Hematopoietic multipotent progenitor cell treated with erythropoietin and hydrocortisone succinate and interleukin-3 and kit ligand, for 6 days (in vitro differentiated cells): ENCODE results near the gene FCN3.
A peak's percentile ranks its signal among the peaks of the same experiment; 100 is the strongest.

Experiments
- DNase-seq: peaks from one replicate; pipeline ENCODE4 v3.0.0-alpha.2; 2015

The FCN3 gene

DNA sequence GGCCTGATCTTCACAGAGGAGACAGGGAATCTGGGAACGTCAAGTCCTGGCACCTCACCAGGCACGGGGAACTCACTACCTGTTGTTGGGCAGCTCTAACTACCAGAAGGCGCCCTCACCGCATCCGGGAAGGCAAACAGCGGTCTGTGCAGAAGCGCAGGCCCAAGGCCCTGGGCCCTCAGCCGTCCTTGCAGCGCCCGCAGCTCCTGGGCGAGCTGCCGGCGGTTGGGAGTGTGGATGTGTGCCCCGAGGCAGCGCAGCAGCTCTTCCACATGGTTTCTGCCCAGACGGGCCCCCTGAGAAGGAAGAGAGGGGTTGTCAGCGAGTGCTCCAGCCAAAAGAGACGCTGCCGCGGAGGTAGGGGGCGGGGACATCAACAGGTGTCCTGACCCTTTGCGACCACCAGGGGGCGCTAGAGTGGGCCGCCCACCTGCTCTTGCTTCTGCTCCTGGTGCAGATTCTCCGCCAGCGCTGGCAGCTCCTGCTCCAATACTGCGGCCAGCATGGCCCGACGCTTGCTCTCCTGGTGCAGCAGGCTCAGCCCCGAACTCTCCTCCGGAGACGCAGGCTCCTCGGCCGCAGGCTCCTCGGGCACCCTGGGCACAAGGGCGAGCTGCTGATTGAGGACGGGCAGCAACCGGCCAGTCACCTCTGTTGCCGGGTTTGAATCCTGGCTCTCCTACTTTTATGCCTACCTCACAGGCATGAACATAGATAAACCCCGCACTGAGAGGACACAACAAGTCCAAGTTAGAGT is 17.2 kb downstream of the FCN3 start:
- DNase-seq, result peak; percentile 76

DNA sequence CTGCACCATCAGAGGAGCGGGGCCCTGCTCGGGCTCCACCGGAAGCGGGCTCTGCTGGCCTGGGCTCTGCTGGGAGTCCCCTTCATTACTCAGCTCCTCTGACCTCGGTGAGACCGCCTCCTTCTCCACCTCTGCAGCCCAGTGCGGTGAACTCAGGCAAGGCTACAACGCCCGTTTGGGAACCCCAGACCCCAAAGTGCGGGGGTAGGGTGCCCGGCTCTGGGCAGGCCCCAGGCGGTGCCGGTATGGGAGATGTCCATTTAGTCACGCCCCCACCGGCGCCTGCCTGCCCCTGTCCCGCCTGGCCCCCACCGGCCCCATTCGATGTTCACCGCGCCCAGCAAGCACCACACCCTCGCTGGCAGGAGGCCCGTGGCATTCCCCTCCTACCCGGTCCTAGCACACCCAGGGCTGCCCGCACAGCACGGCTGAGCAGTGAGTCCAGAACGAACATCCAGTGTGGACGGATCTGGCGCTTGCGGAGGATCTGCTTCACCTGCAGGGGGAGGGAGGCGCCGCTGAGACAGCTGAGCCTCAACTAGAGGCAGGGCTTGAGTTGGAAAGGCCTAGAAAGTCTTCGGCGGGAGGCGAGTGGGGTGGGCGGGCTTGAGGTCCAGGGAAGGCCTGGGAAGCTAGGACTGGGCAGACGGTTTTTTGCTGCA is 17.9 kb downstream of the FCN3 start:
- DNase-seq, result peak; percentile 58

DNA sequence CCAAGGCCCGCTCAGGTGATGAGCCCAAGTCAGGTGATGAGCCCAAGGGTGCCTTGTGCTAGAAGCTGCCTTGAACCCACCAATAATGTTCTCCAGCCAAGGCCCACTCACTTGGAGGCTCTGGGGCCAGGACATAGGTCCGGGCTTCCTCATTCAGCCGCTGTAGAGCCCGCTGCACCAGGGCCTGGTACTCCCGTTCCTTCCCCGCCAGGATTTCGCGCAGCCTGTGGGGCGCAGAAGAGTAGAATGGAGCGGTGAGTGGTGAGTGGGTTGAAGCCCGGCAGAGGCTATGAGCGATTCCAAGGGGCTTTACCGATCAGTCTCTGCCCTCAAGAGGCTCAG is 18.4 kb downstream of the FCN3 start:
- DNase-seq, result no peak

DNA sequence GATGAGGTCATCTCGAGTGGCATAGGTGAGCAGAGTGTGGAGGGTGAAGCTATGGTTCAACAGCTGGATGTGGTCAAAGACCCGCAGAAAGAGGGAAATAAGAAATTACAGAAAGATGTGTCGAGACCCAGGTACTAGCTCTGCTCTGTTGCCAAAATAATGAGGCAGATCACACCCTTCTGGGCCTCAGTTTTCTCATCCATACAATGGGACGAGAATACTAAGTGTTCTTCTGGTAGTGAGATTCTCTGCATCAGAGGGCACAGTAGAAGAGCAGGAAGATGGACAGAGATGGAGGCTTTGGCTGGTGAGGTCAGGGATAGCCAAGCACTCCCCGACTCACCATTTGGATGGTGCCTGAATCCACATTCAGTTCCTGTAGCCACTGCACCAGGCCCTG is 18.9 kb downstream of the FCN3 start:
- no peak for DNase-seq

DNA sequence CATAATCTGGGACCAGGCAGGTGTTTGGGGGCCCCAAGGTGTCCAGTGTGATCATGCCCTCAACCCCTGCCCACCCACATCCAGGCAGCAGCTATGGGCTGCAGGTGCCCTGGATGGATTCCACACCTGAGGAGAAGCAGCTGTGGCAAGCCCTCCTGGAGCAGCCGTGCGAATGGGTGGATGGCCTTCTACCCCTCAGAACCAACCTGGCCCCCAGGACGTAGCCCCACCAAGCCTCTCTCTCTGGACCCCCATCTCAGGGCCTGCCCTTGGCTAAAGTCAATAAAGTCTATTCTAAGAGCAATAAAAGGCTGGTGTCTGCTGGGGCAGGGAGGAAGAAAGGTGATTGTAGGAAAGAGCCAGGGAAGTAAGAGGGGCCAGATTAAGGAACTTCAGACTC is 21.0 kb downstream of the FCN3 start:
- DNase-seq, result no peak

DNA sequence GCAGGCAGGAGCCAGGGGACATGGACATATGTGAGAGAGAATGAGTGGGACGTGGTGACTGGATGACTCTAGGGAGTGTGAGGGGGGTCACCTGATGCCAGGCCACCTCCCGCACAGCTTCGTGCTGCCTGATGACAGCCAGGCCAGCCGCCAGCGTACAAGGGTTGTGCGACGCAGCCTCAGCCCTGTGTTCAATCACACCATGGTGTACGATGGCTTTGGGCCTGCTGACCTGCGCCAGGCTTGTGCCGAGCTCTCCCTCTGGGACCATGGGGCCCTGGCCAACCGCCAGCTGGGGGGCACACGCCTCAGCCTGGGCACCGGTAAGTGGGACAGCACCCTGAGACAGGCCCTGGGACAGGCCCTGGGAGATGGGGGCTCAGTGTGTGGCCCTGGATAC is 21.5 kb downstream of the FCN3 start:
- no peak for DNase-seq

DNA sequence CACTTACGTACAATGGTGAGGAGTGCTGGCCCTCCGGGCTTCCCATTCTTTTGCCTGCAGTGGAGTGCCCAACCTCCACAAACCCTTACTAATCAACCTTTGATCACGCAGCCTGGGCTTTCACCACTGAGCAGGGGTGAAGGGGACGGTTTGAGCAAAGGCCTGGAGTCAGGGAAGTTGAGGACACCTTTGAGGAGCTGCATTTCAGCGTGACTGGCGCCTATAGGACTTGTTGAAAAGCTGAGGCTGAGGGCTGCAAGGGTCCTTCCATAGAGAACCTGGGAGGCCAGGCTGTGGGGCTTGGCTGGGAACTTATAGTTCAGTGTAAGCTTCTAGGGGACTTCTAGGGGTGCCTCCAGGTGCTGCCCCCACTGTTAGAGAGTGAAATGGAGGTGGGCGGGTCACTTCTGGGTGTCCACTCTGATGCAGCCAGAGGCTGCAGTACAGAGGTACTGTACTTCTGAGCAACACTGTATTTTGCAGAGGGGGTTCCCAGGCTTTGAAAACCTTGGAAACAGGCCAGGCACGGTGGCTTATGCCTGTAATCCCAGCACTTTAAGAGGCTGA is 23.0 kb downstream of the FCN3 start:
- DNase-seq, result no peak

DNA sequence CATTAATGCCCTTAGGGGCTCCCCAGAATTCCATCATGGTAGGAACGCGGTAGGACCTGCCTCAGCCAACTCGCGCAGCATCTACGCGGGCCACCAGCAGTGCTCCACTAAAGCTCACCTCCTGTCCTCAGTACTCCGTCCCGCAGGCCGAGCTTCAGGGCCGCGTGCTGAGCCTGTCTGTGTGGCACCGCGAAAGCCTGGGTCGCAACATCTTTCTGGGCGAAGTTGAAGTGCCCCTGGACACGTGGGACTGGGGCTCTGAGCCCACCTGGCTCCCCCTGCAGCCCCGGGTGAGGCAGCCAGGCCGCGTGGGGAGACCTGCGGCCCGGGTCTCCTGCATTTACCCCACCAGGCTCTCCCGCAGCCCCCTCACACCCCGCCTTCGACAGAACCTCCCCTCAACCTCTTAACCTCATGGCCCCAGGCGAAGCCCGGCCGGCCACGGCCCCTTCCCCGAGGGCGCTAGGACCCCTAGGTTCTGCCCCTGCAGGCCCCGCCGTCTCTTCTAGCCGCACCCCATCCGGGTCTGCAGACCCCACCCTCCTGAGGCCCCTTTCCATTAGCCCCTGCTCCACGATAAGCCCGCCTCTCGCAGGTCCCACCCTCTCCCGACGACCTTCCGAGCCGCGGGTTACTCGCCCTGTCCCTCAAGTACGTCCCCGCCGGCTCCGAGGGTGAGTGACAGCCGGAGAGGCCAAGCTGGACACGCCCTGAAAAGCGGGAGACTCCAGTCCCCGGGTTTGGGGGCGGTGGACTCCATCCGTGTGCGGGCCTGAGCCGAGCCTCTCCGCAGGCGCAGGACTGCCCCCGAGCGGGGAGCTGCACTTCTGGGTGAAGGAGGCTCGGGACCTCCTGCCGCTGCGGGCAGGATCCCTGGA is 23.7 kb downstream of the FCN3 start:
- DNase-seq, result no peak

DNA sequence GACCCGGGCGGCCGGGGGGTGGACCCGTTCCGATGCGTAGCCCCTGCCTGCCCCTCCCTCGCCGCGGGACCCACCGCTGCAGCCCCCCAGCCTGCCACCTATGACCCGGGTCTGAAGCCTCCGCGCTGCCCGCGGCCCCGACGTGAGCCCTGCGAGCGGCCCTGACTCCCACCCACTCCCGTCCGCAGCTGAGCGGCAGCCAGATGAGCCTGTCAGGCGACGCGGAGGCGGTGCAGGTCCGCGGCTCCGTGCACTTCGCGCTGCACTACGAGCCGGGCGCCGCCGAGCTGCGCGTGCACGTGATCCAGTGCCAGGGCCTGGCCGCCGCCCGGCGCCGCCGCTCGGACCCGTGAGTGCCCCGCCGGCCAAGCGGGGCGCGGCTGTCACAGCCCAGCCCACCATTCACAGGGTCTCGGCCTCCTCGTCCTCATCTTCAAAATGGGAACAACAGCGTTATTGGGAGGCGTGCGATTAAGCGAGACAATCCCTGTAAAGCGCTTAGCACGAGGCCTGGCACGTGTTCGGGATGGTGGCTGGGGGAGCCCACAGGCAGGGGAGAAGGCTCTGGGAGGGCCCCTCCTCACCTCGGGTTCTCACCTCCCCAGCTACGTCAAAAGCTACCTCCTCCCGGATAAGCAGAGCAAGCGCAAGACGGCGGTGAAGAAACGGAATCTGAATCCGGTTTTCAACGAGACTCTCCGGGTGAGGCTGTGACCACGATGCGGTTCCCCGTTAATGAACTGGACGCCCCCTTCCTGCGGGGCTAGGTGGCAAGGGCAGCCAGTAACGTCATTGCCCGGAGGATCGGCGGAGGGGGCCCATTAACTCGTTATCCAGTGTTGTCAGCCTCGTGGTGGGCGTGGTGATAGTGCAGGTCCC is 24.6 kb downstream of the FCN3 start:
- DNase-seq, result no peak

DNA sequence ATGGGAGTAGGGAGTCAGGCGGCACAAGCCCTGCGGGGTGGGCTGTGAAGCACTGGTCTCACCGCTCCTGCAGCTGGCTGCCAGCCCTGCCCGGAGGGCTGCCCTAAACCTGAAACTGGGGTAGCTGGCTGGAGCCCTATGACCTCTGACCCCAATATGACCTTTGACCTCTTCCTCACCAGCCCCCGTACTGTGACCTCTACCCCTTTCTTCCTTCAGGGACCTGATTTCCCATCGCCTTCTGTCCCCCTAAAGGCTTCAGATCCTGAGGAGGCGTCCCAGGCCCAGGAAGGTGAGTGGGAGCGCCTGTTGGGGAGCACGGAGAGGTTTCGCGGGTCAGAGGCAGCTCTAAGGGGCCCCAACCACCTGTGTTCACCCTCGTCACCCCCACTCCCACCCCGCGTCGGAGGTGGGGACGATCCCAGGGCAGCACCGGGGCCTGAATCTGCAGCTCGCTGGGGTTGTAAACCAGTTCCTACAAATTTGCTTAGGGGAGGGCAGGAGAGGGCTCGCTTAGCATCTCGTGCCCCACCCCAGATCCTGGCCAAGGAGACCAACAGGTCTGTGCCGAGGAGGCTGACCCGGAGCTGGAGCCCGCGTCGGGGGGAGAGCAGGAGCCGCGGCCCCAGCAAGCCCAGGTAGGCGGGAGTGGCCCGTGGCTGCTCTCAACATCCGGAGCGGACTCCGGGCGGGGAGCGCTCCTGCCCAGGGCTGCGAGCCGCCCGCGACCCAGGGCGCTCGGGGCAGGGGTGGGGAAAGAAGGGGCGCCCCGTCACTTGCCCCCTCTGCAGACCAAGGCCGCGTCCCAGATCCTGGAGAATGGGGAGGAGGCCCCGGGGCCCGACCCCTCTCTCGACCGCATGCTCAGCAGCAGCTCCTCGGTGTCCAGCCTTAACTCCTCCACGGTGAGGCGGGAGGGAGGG is 25.5 kb downstream of the FCN3 start:
- DNase-seq, result no peak

DNA sequence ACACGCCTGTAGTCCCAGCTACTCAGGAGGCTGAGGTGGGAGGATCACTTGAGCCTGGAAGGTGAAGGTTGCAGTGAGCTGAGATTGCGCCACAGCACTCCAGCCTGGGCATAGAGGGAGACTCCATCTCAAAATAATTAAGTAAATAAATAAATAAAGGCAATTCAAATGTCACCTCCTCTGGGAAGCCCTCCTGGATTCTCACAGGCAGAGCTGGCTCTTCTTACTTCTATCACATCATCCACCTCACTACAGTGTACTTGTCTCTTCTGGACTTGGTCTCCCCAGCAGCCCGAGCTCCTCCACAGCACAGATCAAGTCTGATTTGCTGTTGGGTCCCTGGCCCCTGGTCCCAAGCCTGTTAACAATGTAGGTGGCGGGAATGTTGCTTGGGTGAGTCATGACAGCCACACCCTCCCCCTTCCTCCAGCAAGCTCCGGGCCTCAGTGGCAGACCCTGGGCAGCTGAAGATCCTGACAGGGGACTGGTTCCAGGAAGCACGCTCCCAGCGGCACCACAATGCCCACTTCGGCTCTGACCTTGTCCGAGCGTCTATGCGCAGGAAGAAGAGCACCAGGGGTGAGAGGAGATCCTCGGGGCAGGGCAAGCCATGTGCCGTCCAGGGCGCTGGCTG is 27.5 kb downstream of the FCN3 start:
- no peak for DNase-seq

DNA sequence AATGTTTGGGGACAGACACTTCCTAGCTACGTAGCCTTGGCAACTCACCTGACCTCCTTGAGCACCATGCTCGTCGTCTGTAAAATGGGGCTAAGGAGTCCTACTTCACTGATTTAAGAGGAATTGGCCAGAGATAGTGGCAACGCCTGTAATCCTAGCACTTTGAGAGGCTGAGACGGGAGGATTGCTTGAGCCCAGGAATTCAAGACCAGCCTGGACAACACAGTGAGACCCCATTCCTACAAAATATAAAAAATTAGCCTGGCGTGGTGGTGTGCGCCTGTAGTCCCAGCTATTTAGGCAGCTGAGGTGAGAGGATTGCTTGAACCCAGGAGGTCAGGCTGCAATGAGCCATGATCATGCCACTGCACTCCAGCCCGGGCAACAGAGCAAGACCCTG is 28.3 kb downstream of the FCN3 start:
- no peak for DNase-seq

DNA sequence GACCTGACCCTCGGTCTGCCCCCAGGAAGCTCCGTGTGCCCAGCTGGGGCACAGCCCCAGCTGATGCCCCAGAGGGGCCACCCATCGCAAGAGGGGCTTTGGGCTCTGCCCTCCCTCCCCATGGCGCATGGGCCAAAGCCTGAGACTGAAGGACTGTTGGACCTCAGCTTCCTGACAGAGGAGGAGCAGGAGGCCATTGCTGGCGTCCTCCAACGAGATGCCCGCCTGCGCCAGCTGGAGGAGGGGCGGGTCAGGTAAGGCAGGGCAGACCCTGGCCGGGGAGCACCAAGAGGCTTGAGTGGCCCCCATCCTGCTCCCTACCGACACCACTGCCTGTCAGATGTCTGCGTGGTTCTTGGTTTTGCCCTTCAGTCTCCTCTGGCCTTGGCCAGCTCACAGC is 29.4 kb downstream of the FCN3 start:
- no peak for DNase-seq

DNA sequence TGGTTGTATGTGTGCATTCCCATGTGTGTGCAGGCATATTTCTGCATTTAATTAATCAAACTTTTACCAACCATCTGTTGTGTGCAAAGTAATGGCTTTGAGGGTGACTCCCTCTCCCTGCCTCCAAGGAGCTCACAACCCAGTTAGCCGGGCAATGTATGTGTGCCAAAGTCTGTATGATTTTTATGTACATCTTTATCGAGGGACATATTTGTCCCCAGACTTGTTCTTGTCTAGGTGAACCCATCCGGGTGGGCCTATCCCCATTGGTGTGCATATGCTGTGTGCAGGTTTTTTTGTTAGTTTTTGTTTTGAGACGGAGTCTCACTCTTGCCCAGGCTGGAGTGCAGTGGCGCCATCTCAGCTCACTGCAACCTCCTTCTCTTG is 31.0 kb downstream of the FCN3 start:
- no peak for DNase-seq

DNA sequence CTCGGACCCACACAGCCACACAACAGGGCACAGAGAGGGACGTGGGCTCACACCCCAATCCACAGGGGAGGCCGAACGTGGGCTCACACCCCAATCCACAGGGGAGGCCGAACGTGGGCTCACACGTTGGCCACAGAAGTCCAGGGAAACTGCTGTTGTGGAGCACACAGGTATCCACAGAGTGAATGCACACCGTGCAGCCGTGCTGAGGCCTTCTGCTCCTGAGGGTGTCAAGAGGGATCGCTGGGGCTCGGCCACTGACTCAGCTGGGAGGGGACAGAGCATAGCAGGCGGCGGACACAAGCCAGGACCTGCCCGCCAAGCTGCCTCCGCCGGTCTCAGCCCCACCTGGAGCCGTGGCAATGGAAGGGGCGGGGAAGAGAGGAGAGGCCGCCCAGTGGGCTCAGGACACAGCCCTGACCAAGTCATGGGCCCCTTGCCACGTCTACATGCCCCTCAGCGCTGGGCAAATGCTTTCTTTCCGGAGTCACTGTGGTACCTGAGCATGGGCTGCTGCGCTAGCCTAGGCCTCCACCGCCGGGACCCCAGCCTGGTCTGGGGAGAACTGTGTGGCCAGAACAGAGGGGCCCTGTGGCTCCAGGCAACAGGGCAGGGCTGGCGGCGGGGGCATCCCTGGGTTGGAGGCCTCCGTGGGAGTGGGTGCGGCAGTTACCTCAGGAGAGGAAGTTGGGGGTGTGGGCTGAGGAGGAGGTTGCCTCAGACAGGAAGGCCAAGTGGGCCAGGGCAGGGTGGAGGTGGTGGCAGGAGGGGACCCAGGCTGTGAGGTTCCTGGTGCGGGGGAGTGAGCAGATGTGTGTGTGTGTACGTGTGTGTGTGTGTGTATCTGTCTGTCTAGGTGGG is 31.6 kb downstream of the FCN3 start:
- peak; percentile 73 for DNase-seq

DNA sequence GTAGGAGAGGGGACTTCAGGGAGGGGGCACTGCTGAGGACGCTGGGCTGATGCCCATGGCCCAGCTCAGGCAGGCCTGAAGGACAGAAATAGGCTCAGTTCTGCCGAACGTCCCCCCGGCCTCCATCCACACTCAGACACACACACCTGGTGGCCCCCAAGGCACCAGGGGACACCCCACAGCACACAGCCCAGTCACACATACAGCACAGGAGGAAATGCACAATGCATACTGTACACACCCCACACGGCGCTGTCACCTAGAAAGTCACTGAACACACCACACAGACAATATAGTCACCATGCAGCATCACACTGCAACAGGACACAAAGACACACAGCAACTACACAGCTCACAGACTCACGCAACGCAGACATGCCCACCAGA is 32.2 kb downstream of the FCN3 start:
- DNase-seq, result peak; percentile 46

DNA sequence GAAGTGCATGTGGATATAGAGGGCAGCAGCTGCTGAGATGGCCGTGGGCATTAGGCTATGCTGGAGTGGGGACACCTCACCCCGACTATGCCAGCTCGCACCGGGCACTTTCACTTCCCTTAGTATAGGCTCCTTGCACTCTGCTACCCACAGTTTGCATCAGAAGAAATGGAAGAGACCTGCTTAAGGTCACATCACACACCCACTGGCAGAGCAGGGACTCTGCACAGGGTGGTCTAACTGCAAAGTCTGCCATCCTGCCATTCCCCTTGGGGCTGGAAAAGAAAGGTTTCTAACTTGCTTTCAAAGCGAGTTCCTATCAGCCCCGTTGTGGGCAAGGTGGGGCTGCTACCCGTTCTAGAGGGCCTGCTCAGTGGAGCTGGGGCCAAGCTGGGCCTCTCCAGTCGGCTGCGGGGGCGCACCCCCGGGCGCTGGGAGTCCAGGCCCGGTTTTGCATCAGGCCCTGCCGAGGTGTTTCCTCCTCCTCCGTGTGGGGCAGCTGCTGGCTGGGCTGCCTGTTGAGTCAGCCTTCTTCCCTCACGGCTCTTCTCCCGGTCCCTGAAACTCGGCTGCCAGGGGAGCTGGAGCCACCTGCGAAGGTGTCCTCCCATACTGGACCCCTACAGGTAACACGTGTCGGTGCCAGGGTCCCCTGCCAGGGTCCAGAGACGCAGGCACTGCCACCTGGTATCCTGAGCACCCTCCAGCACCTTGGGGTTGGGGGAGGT is 32.9 kb downstream of the FCN3 start, which contains the start of gene SYTL1:
TSS of gene SYTL1 (plus strand) at position 498 of the 728 bp plus-strand sequence. CDS start 3,313 bp downstream, outside the sequence.
- DNase-seq, result peak; percentile 86

DNA sequence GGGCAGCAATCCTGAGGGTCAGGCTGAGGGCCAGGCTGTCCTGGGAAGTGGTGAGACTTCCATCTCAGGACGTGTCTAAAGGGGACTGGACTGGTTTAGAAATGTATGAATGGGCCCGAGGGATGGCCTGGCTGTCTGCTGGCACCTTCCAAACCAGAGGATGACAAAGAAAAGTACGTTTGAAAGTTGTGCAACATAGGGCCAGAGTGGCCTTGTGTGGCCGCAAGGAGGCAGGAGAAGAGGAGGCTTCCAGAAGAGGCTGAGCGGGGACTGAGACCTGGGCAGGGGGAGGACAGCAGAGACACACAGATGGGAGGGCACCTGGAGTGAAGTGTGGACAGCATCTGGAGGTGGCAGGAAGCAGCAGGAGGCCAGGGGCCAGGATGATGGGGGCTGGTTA is 35.4 kb downstream of the FCN3 start:
- no peak for DNase-seq

DNA sequence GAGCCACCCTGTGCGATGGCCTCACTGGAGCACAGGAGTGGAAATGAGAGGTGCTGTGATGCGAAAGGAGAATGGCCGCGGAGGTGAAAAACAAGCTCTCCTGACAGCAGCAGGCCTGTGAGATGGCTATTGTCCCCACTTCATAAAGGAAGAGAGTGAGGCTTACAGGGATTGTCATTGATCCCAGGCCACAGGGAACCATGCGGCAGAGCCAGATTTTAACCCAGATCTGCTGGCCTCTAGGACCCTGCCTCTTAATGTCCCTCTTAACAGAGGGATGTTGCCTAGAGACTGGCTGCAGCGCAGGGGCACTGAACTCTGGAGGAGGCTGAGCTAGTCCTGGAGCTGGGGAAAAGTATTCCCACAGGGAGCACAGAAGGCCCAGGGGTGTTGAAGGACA is 35.9 kb downstream of the FCN3 start:
- DNase-seq, result no peak
